Prostate gland (tissue), 2 donors: Measurements from ENCODE around the gene RAB40A.

ENCODE experiments used
- CTCF ChIP-seq, 4 experiments: fragments of 200-600 bp in 2 of 4; fragments of 450-650 bp in 2 of 4; sonication (generic) in 2 of 4; IDR thresholded peaks; 1 replicate in 3 of 4; 2 replicates in 1 of 4; pipeline ENCODE4 v1.5.1; 2016 to 2019; ENCODE audit warnings: antibody characterized with exemption in 4 of 4, mild to moderate bottlenecking in 2 of 4, moderate library complexity in 2 of 4
- POLR2A ChIP-seq: fragments of 450-650 bp; IDR thresholded peaks from one replicate; pipeline ENCODE4 v1.6.1; 2016; ENCODE audit warnings: antibody characterized with exemption, mild to moderate bottlenecking

- TF ChIP-seq CTCF (IDR thresholded peaks at IDR 0.05) (no peak), POLR2A (no peak)
These were observed 11.3 kb upstream of the RAB40A start for GRCh38 chrX:103530545-103530944.
